GM21528 (cell line): ENCODE measurements around the gene TNIP2.
"Not testable (repeated sequence)": the region's sequence is repeated elsewhere in the genome, so short reads cannot be mapped to it uniquely, and the experiment has no call there.

Source experiments
- ATAC-seq: cut with Tn5 transposase; IDR thresholded peaks from one replicate; pipeline ENCODE4 v1.9.1; 2021; ENCODE audit warnings: mild to moderate bottlenecking, moderate library complexity; ENCODE audit not compliant: unreplicated experiment, low FRiP score

The TNIP2 gene

GRCh38 chr4:2745981-2746806, 9.9 kb downstream of the TNIP2 start:
- peak; percentile 81 for ATAC-seq

GRCh38 chr4:2745516-2745915, 10.6 kb downstream of the TNIP2 start:
- no peak for ATAC-seq

- no peak for ATAC-seq
Measured at GRCh38 chr4:2744576-2745270, 11.4 kb downstream of the TNIP2 start.

DNA sequence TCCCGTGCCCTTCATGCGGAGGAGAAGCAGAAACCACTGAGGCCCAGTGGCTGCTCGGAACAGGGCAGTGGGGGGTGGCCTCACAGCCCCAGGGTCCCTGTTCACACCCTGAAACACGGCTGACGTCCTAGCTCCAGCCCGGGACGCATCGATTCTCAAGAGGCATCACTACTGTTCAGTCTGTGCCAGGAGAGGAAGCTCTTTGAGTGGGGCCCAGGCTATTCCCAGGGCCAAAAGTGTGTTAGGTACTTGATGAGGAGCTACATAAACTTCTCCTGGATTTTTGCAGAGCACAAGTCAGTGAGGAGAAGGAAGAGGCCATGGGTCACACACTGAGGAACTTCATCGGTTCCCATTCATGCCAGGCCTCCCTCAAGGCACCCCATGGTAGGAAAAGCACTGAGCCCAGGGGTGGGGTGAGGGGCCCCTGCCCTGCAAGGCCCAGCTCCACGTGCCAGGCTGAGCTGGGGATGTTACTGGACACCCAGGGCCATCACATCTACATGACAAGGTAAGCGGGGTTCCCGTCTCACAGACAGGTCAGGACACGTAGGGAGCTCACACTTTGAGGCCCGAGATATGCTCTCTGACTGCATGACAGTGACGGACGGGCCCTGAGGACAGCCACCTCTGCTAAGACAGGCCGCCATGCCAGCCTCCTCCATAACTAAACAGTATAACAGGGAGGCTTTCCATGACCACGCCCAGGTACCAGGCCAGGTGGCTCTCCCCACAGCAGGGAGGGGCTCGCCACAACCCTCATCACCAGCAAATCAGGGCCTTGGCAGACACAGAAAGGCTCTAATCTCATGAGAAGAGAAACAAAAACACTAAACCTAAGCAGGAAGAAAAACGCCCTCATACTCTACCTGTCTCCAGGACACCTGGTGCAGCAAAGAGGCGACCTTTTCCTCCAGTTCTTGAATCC, 12.4 kb downstream of the TNIP2 start:
- ATAC-seq = no peak

GRCh38 chr4:2742823-2743517, 13.2 kb downstream of the TNIP2 start:
- ATAC-seq = no peak

GRCh38 chr4:2742081-2742822, 13.9 kb downstream of the TNIP2 start:
- no peak for ATAC-seq

- ATAC-seq = no peak
Measured at GRCh38 chr4:2741626-2742025, 14.5 kb downstream of the TNIP2 start.

DNA sequence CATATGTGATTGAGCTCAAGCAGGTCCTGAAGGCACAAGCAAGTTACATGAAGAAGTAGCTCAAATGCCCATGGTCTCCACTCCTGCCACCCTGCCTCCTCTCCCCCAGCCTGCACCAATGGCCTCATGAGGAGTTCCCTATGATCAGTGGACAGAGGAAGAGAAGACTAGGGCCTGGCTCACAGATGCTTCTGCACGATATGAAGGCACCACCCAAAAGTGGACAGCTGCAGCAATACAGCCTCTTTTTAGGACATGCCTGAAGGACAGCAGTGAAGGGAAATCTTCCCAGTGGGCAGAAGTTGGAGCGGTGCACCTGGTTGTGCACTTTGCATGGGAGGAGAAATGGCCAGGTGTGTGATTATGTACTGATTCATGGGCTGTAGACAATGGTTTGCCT, 17.8 kb downstream of the TNIP2 start:
- not testable (repeated sequence) for ATAC-seq

DNA sequence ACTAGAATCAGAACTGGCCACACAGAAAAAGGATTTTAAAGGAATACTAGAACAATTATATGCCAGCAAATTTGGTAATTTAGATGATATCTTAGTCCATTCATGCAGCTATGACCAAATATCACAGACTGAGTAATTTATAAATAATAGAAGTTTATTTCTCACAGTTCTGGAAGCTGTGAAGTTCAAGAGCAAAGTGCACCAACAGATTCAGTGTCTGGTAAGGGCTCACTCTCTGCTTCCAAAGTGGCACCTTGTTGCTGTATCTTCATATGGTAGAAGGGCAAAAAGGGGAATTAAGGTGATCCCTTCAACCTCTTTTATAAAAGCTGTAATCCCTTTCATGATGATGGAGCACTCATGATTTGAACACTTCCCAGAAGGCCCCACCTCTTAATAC, 20.3 kb downstream of the TNIP2 start:
- no peak for ATAC-seq

- no peak for ATAC-seq
Measured at GRCh38 chr4:2734612-2735011, 21.5 kb downstream of the TNIP2 start.

DNA sequence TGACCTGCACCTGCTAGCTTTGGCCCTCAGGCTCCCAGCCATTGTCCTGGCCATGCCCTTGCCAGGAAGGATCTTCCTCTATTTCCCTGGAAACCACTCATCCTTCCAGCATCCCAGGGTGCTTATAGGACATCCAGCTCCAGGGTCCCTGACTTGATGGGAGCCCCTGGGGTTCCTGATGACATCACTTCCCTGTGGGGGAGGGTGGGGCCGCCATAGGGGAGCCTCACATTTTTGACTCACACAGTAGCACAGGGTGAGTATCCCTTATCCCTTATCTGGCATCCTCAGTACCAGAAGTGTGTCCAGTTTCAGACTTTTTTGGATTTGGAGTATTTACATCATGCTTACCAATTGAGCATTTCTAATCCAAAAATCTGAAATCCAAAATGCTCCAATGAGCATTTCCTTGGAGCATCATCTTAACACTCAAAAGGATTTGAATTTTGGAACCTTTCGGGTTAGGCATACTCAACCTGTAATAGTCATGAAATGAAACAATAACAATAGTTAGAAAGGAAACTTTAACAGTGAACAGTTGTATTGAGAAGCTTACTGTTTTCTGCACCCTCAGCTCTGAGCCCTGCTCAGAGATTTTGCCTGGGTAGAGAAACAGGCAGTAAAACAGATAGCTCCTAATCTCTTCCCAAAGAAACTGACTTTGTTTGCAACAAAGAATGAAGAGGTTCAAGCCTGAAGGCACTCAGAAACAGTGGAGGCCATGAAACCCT, 22.1 kb downstream of the TNIP2 start:
- ATAC-seq = no peak

- no peak for ATAC-seq
Measured at GRCh38 chr4:2733001-2733843, 22.9 kb downstream of the TNIP2 start.

- ATAC-seq = no peak
Measured at GRCh38 chr4:2732526-2732925, 23.6 kb downstream of the TNIP2 start.

- no peak for ATAC-seq
Measured at GRCh38 chr4:2731907-2732317, 24.2 kb downstream of the TNIP2 start.

- no peak for ATAC-seq
Measured at GRCh38 chr4:2729533-2729875, 26.6 kb downstream of the TNIP2 start.

GRCh38 chr4:2728806-2729532, 27.2 kb downstream of the TNIP2 start:
- no peak for ATAC-seq

DNA sequence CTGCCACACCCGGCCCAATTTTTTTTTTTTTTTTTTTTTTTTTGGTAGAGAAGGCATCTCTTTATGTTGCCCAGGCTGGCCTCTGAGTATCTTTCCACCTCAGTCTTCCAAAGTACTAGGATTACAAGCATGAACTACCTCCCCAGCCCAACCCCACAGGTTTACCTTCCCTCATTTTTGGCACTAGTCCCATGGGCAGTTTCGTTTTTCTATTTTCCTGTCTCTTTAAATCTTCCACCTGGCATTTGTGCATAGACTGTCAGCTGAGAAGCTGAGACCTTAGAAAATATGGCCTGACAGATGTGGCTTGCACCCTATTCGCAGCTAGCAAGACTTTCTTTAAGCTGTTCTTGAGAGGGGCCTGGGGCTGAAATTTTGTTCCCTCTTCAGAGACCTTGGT, 27.9 kb downstream of the TNIP2 start:
- no peak for ATAC-seq

DNA sequence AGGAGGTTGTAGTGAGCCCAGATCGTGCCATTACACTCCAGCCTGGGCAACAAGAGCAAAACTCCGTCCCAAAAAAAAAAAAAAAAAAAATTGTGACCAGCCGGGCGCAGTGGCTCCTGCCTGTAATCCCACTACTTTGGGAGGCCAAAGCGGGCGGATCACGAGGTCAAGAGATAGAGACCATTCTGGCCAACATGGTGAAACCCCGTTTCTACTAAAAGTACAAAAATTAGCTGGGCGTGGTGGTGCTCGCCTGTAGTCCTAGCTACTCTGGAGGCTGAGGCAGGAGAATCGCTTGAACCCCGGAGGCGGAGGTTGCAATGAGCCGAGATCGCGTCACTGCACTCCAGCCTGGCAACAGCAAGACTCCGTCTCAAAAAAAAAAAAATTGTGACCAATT, 29.3 kb downstream of the TNIP2 start:
- ATAC-seq = not testable (repeated sequence)
